Mesendoderm (in vitro differentiated cells): ENCODE results near the gene ARHGEF2.
A peak's percentile ranks its signal among the peaks of the same experiment; 100 is the strongest.
"Not testable (repeated sequence)": the region's sequence is repeated elsewhere in the genome, so short reads cannot be mapped to it uniquely, and the experiment has no call there.

Source experiments
- DNase-seq: peaks from one replicate; pipeline ENCODE4 v3.0.0; 2013
- H2AK5ac ChIP-seq: 2 replicates; pipeline ENCODE4 v1.6.1; 2013; ENCODE audit warnings: low read length, inconsistent platforms
- H2BK120ac ChIP-seq: 2 replicates; pipeline ENCODE4 v1.6.1; 2013; ENCODE audit warnings: low read depth, mild to moderate bottlenecking, low read length, moderate library complexity, mixed read lengths
- H2BK15ac ChIP-seq: replicated peaks from 2 replicates; pipeline ENCODE4 v1.6.1; 2013; ENCODE audit warnings: low read depth, mild to moderate bottlenecking, moderate library complexity
- H2BK5ac ChIP-seq: 2 replicates; pipeline ENCODE4 v1.6.1; 2013; ENCODE audit warnings: low read length, inconsistent platforms
- H3K18ac ChIP-seq: 2 replicates; pipeline ENCODE4 v1.6.1; 2013; ENCODE audit warnings: mild to moderate bottlenecking, low read length, mixed read lengths
- H3K23ac ChIP-seq: one replicate; pipeline ENCODE4 v1.6.1; 2013; ENCODE audit warnings: low read length
- H3K27ac ChIP-seq: 2 replicates; pipeline ENCODE4 v1.5.1; 2013; ENCODE audit warnings: low read depth, mild to moderate bottlenecking, inconsistent platforms, low read length, moderate library complexity
- H3K27me3 ChIP-seq: 2 replicates; pipeline ENCODE4 v1.6.1; 2013; ENCODE audit warnings: low read length, control low read depth, mild to moderate bottlenecking, inconsistent platforms; ENCODE audit not compliant: insufficient read depth, poor library complexity
- H3K36me3 ChIP-seq: 2 replicates; pipeline ENCODE4 v1.6.1; 2013; ENCODE audit warnings: low read length, inconsistent platforms; ENCODE audit not compliant: control insufficient read depth, insufficient read depth
- H3K4ac ChIP-seq: one replicate; pipeline ENCODE4 v1.6.1; 2013; ENCODE audit warnings: low read depth, mild to moderate bottlenecking, low read length, moderate library complexity
- H3K4me1 ChIP-seq: 2 replicates; pipeline ENCODE4 v1.6.1; 2013; ENCODE audit warnings: low read depth, low read length, inconsistent platforms; ENCODE audit not compliant: control insufficient read depth
- H3K4me2 ChIP-seq: 2 replicates; pipeline ENCODE4 v1.6.1; 2013; ENCODE audit warnings: low read length
- H3K4me3 ChIP-seq: 2 replicates; pipeline ENCODE4 v1.5.1; 2013; ENCODE audit warnings: mild to moderate bottlenecking, low read length
- H3K56ac ChIP-seq: one replicate; pipeline ENCODE4 v1.6.1; 2013; ENCODE audit warnings: low read length
- H3K79me1 ChIP-seq: 2 replicates; pipeline ENCODE4 v1.6.1; 2013; ENCODE audit warnings: low read length, inconsistent platforms
- H3K79me2 ChIP-seq: 2 replicates; pipeline ENCODE4 v1.6.1; 2013; ENCODE audit warnings: mild to moderate bottlenecking, low read length; ENCODE audit not compliant: control insufficient read depth, insufficient read depth
- H3K9ac ChIP-seq: 2 replicates; pipeline ENCODE4 v1.6.1; 2013; ENCODE audit warnings: low read length, inconsistent platforms
- H4K5ac ChIP-seq: one replicate; pipeline ENCODE4 v1.6.1; 2013; ENCODE audit warnings: low read length
- H4K8ac ChIP-seq: one replicate; pipeline ENCODE4 v1.6.1; 2013; ENCODE audit warnings: low read depth, mild to moderate bottlenecking, control low read depth, low read length, moderate library complexity
- WGBS: extraction: QIAGEN DNeasy Blood & Tissue Kit; methylation state at CpG from one replicate; pipeline ENCODE4 v1.1.7; 2013; ENCODE audit warnings: low lambda C conversion rate, missing lambda C conversion rate; ENCODE audit not compliant: insufficient coverage; ENCODE audit errors: extremely low coverage; 5-methylcytosine and 5-hydroxymethylcytosine counted together

ARHGEF2 gene

GRCh38 chr1:155989242-155990004 lies 11.1 kb upstream of the ARHGEF2 start:
- H4K5ac ChIP-seq, result no peak overlapping the region
- no peak overlapping the region for H2AK5ac ChIP-seq
- no peak overlapping the region for H4K8ac ChIP-seq
- no peak overlapping the region for H3K23ac ChIP-seq
- no peaks in the 10 kb centered on the region for H3K36me3 ChIP-seq
- H3K27me3 ChIP-seq, result no peaks in the 10 kb centered on the region
- H2BK5ac ChIP-seq, result no peak overlapping the region
- no peak overlapping the region for H2BK15ac ChIP-seq
- H3K27ac ChIP-seq, result no peak overlapping the region
- H3K18ac ChIP-seq, result no peak overlapping the region
- H3K9ac ChIP-seq, result no peak overlapping the region
- no peak overlapping the region for H3K56ac ChIP-seq
- H3K4me1 ChIP-seq, result no peaks in the 10 kb centered on the region
- no peak overlapping the region for H3K4ac ChIP-seq
- H3K79me2 ChIP-seq, result no peaks in the 10 kb centered on the region
- no peaks in the 10 kb centered on the region for H3K79me1 ChIP-seq
- H3K4me2 ChIP-seq, result no peak overlapping the region
- no peak overlapping the region for H3K4me3 ChIP-seq
- DNase-seq, result peak; percentile 75
- H2BK120ac ChIP-seq, result no peak overlapping the region
- no CpG with 5 or more reads among the region's 9 CpGs for WGBS

GRCh38 chr1:155984903-155985645 lies 6.7 kb upstream of the ARHGEF2 start:
- not testable (repeated sequence) for H3K18ac ChIP-seq, H3K79me1 ChIP-seq, H3K79me2 ChIP-seq, H3K23ac ChIP-seq, H3K27me3 ChIP-seq, H2BK120ac ChIP-seq, H4K5ac ChIP-seq, H3K4me3 ChIP-seq, H3K4me2 ChIP-seq, DNase-seq, H3K56ac ChIP-seq, H2BK5ac ChIP-seq, H4K8ac ChIP-seq, H2AK5ac ChIP-seq, H3K9ac ChIP-seq, H3K27ac ChIP-seq, H3K36me3 ChIP-seq, H2BK15ac ChIP-seq, H3K4me1 ChIP-seq, H3K4ac ChIP-seq
- WGBS, result no CpG with 5 or more reads among the region's 11 CpGs

GRCh38 chr1:155984341-155984740 lies 6.0 kb upstream of the ARHGEF2 start:
- WGBS, result no CpG with 5 or more reads among the region's 7 CpGs
- Histone ChIP-seq H4K5ac (no peak overlapping the region), H3K56ac (peak overlapping the region; percentile 42), H3K23ac (no peak overlapping the region), H3K18ac (no peak overlapping the region), H3K36me3 (no peaks in the 10 kb centered on the region), H2BK120ac (no peak overlapping the region), H3K79me2 (no peaks in the 10 kb centered on the region), H3K4ac (no peak overlapping the region), H2BK15ac (no peak overlapping the region), H2AK5ac (no peak overlapping the region), H3K4me1 (peaks cover 4% of the 10 kb centered on the region), H3K4me2 (no peak overlapping the region), H3K4me3 (no peak overlapping the region), H3K27ac (no peak overlapping the region), H4K8ac (no peak overlapping the region), H3K27me3 (no peaks in the 10 kb centered on the region), H3K79me1 (no peaks in the 10 kb centered on the region), H3K9ac (no peak overlapping the region), H2BK5ac (no peak overlapping the region)
- peak; percentile 75 for DNase-seq

GRCh38 chr1:155983191-155984024 lies 5.1 kb upstream of the ARHGEF2 start:
- Histone ChIP-seq H2AK5ac (peak overlapping the region; percentile 14), H3K36me3 (no peaks in the 10 kb centered on the region), H4K8ac (no peak overlapping the region), H3K18ac (no peak overlapping the region), H3K4me1 (peaks cover 5% of the 10 kb centered on the region), H3K4ac (no peak overlapping the region), H3K79me1 (no peaks in the 10 kb centered on the region), H3K79me2 (no peaks in the 10 kb centered on the region), H3K4me3 (no peak overlapping the region), H2BK5ac (no peak overlapping the region), H3K4me2 (no peak overlapping the region), H2BK120ac (no peak overlapping the region), H2BK15ac (no peak overlapping the region), H3K23ac (no peak overlapping the region), H3K56ac (peak overlapping the region; percentile 64), H3K9ac (no peak overlapping the region), H3K27me3 (no peaks in the 10 kb centered on the region), H4K5ac (no peak overlapping the region), H3K27ac (peak overlapping the region; percentile 27)
- whole genome bisulfite sequencing, result no CpG with 5 or more reads among the region's 4 CpGs
- DNase-seq, result peak; percentile 94

GRCh38 chr1:155982106-155982505 lies 3.8 kb upstream of the ARHGEF2 start:
- no peak overlapping the region for H2BK5ac ChIP-seq
- H3K4me1 ChIP-seq, result peaks cover 7% of the 10 kb centered on the region
- no peak overlapping the region for H3K4me3 ChIP-seq
- H3K4ac ChIP-seq, result no peak overlapping the region
- H3K79me2 ChIP-seq, result peaks cover 8% of the 10 kb centered on the region
- no peak overlapping the region for H3K27ac ChIP-seq
- no peak overlapping the region for H3K23ac ChIP-seq
- H3K4me2 ChIP-seq, result no peak overlapping the region
- no peak overlapping the region for H3K56ac ChIP-seq
- H3K36me3 ChIP-seq, result no peaks in the 10 kb centered on the region
- no peak overlapping the region for H4K8ac ChIP-seq
- H3K27me3 ChIP-seq, result no peaks in the 10 kb centered on the region
- H3K79me1 ChIP-seq, result peaks cover under 1% of the 10 kb centered on the region
- no peak overlapping the region for H3K18ac ChIP-seq
- H4K5ac ChIP-seq, result no peak overlapping the region
- H2BK15ac ChIP-seq, result no peak overlapping the region
- no peak overlapping the region for H3K9ac ChIP-seq
- no peak overlapping the region for H2BK120ac ChIP-seq
- no peak for DNase-seq
- no peak overlapping the region for H2AK5ac ChIP-seq
- no CpG with 5 or more reads among the region's 7 CpGs for WGBS
